Measurements from ENCODE around the gene MFSD1.

Gene MFSD1

GRCh38 chr3:158777161-158777873 lies 24.5 kb upstream of the MFSD1 start:
- H3K4me3 ChIP-seq (ENCODE audit: low read depth, low read length) = no peak overlapping the region
- DNase-seq (ENCODE audit: low read depth) = no peak
- no peak for TF ChIP-seq MYC (IDR thresholded peaks at IDR 0.05; ENCODE audit: low read depth, low read length)
- no peak for TF ChIP-seq CTCF (IDR thresholded peaks at IDR 0.05; ENCODE audit: low read depth, low read length)
- no peak for TF ChIP-seq MAX (IDR thresholded peaks at IDR 0.05; ENCODE audit: low read depth, low read length)
- no peak for TF ChIP-seq POLR2A (IDR thresholded peaks at IDR 0.05; ENCODE audit: extremely low read depth, insufficient read length)

GRCh38 chr3:158780766-158781165 lies 21.1 kb upstream of the MFSD1 start:
- DNase-seq (ENCODE audit: low read depth) = no peak
- no peak overlapping the region for H3K4me3 ChIP-seq (ENCODE audit: low read depth, low read length)
- no peak for TF ChIP-seq MYC (IDR thresholded peaks at IDR 0.05; ENCODE audit: low read depth, low read length)
- no peak for TF ChIP-seq POLR2A (IDR thresholded peaks at IDR 0.05; ENCODE audit: extremely low read depth, insufficient read length)
- TF ChIP-seq CTCF (IDR thresholded peaks at IDR 0.05; ENCODE audit: low read depth, low read length) = no peak
- no peak for TF ChIP-seq MAX (IDR thresholded peaks at IDR 0.05; ENCODE audit: low read depth, low read length)

- TF ChIP-seq MYC (IDR thresholded peaks at IDR 0.05; ENCODE audit: low read depth, low read length) = no peak
- TF ChIP-seq CTCF (IDR thresholded peaks at IDR 0.05; ENCODE audit: low read depth, low read length) = no peak
- TF ChIP-seq POLR2A (IDR thresholded peaks at IDR 0.05; ENCODE audit: extremely low read depth, insufficient read length) = no peak
- TF ChIP-seq MAX (IDR thresholded peaks at IDR 0.05; ENCODE audit: low read depth, low read length) = no peak
- no peak overlapping the region for H3K4me3 ChIP-seq (ENCODE audit: low read depth, low read length)
- no peak for DNase-seq (ENCODE audit: low read depth)
Measured at GRCh38 chr3:158781191-158781590, 20.7 kb upstream of the MFSD1 start.

GRCh38 chr3:158781849-158782248 lies 20.0 kb upstream of the MFSD1 start:
- H3K4me3 ChIP-seq (ENCODE audit: low read depth, low read length) = no peak overlapping the region
- TF ChIP-seq POLR2A (IDR thresholded peaks at IDR 0.05; ENCODE audit: extremely low read depth, insufficient read length) (no peak), MAX (IDR thresholded peaks at IDR 0.05; ENCODE audit: low read depth, low read length) (no peak), MYC (IDR thresholded peaks at IDR 0.05; ENCODE audit: low read depth, low read length) (no peak), CTCF (IDR thresholded peaks at IDR 0.05; ENCODE audit: low read depth, low read length) (no peak)
- no peak for DNase-seq (ENCODE audit: low read depth)

GRCh38 chr3:158782283-158782989 lies 19.4 kb upstream of the MFSD1 start:
- no peak for TF ChIP-seq MAX (IDR thresholded peaks at IDR 0.05; ENCODE audit: low read depth, low read length)
- no peak overlapping the region for H3K4me3 ChIP-seq (ENCODE audit: low read depth, low read length)
- no peak for DNase-seq (ENCODE audit: low read depth)

- no peak for DNase-seq (ENCODE audit: low read depth)
- H3K4me3 ChIP-seq (ENCODE audit: low read depth, low read length) = no peak overlapping the region
- TF ChIP-seq MYC (IDR thresholded peaks at IDR 0.05; ENCODE audit: low read depth, low read length) (no peak), MAX (IDR thresholded peaks at IDR 0.05; ENCODE audit: low read depth, low read length) (no peak), CTCF (IDR thresholded peaks at IDR 0.05; ENCODE audit: low read depth, low read length) (no peak), POLR2A (IDR thresholded peaks at IDR 0.05; ENCODE audit: extremely low read depth, insufficient read length) (no peak)
Measured at GRCh38 chr3:158783051-158783450, 18.8 kb upstream of the MFSD1 start.
